Ishikawa (cell line): ENCODE data around the gene SIGLEC11.

Source experiments
- CEBPB ChIP-seq: IDR thresholded peaks from 2 replicates; pipeline ENCODE4 v1.6.1; 2012
- CREB1 ChIP-seq: IDR thresholded peaks from 2 replicates; pipeline ENCODE4 v1.6.1; 2012; ENCODE audit warnings: low read depth
- EGR1 ChIP-seq: IDR thresholded peaks from 2 replicates; pipeline ENCODE4 v1.6.1; 2012
- EP300 ChIP-seq: IDR thresholded peaks from 2 replicates; pipeline ENCODE4 v1.6.1; 2012; ENCODE audit warnings: borderline replicate concordance
- FOXM1 ChIP-seq: IDR thresholded peaks from 2 replicates; pipeline ENCODE4 v1.6.1; 2012; ENCODE audit warnings: low read depth, borderline replicate concordance
- NFIC ChIP-seq: IDR thresholded peaks from 2 replicates; pipeline ENCODE4 v1.6.1; 2012
- RAD21 ChIP-seq: IDR thresholded peaks from 2 replicates; pipeline ENCODE4 v1.6.1; 2012; ENCODE audit warnings: low read depth
- TAF1 ChIP-seq: IDR thresholded peaks from 2 replicates; pipeline ENCODE4 v1.6.1; 2012; ENCODE audit warnings: low read depth, mild to moderate bottlenecking
- TCF12 ChIP-seq: IDR thresholded peaks from 2 replicates; pipeline ENCODE4 v1.6.1; 2012; ENCODE audit warnings: low read depth
- TEAD4 ChIP-seq: IDR thresholded peaks from 2 replicates; pipeline ENCODE4 v1.6.1; 2012
- USF1 ChIP-seq: IDR thresholded peaks from 2 replicates; pipeline ENCODE4 v1.6.1; 2012
- YY1 ChIP-seq: IDR thresholded peaks from 2 replicates; pipeline ENCODE4 v1.6.1; 2012; ENCODE audit warnings: low read depth
- ZBTB7A ChIP-seq: IDR thresholded peaks from 2 replicates; pipeline ENCODE4 v1.6.1; 2012; ENCODE audit warnings: low read depth
- TF ChIP-seq, protein P1 (sequence below): IDR thresholded peaks from 2 replicates; pipeline ENCODE4 v1.6.1; 2012
- TF ChIP-seq, protein P2 (sequence below): IDR thresholded peaks from 2 replicates; pipeline ENCODE4 v1.6.1; 2012; ENCODE audit warnings: low read depth, mild to moderate bottlenecking

SIGLEC11 gene

GRCh38 chr19:49932731-49933131 is 28.2 kb downstream of the SIGLEC11 start:
- no peak for TF ChIP-seq TEAD4
- TF ChIP-seq YY1, result no peak
- TF ChIP-seq ZBTB7A, result no peak
- no peak for TF ChIP-seq TAF1
- TF ChIP-seq, protein P1, sequence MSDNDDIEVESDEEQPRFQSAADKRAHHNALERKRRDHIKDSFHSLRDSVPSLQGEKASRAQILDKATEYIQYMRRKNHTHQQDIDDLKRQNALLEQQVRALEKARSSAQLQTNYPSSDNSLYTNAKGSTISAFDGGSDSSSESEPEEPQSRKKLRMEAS, result no peak
- TF ChIP-seq, protein P2, sequence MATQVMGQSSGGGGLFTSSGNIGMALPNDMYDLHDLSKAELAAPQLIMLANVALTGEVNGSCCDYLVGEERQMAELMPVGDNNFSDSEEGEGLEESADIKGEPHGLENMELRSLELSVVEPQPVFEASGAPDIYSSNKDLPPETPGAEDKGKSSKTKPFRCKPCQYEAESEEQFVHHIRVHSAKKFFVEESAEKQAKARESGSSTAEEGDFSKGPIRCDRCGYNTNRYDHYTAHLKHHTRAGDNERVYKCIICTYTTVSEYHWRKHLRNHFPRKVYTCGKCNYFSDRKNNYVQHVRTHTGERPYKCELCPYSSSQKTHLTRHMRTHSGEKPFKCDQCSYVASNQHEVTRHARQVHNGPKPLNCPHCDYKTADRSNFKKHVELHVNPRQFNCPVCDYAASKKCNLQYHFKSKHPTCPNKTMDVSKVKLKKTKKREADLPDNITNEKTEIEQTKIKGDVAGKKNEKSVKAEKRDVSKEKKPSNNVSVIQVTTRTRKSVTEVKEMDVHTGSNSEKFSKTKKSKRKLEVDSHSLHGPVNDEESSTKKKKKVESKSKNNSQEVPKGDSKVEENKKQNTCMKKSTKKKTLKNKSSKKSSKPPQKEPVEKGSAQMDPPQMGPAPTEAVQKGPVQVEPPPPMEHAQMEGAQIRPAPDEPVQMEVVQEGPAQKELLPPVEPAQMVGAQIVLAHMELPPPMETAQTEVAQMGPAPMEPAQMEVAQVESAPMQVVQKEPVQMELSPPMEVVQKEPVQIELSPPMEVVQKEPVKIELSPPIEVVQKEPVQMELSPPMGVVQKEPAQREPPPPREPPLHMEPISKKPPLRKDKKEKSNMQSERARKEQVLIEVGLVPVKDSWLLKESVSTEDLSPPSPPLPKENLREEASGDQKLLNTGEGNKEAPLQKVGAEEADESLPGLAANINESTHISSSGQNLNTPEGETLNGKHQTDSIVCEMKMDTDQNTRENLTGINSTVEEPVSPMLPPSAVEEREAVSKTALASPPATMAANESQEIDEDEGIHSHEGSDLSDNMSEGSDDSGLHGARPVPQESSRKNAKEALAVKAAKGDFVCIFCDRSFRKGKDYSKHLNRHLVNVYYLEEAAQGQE, result no peak
- TF ChIP-seq CEBPB, result no peak
- no peak for TF ChIP-seq RAD21
- TF ChIP-seq NFIC, result no peak
- no peak for TF ChIP-seq USF1
- no peak for TF ChIP-seq EGR1
- no peak for TF ChIP-seq TCF12
- TF ChIP-seq FOXM1, result no peak
- no peak for TF ChIP-seq CREB1

- TF ChIP-seq TCF12, result no peak
- TF ChIP-seq, protein P1, result no peak
- no peak for TF ChIP-seq EP300
- no peak for TF ChIP-seq USF1
- no peak for TF ChIP-seq EGR1
- no peak for TF ChIP-seq ZBTB7A
- no peak for TF ChIP-seq FOXM1
- TF ChIP-seq CREB1, result no peak
- TF ChIP-seq RAD21, result no peak
- TF ChIP-seq TAF1, result no peak
- TF ChIP-seq, protein P2, result no peak
- TF ChIP-seq CEBPB, result no peak
- TF ChIP-seq YY1, result no peak
- no peak for TF ChIP-seq TEAD4
Measured at GRCh38 chr19:49932041-49932451, 28.9 kb downstream of the SIGLEC11 start.

- TF ChIP-seq EGR1 (no peak), FOXM1 (no peak), NFIC (no peak), CREB1 (no peak), YY1 (no peak), RAD21 (no peak), TCF12 (no peak), ZBTB7A (no peak), EP300 (no peak), TEAD4 (no peak), USF1 (no peak), CEBPB (no peak), TAF1 (no peak)
- TF ChIP-seq, protein P1, result no peak
- TF ChIP-seq, protein P2, result no peak
Measured at GRCh38 chr19:49931293-49932040, 29.5 kb downstream of the SIGLEC11 start.
